EL (cell line): ENCODE data around the gene LIN54.

Experiments
- DNase-seq: peaks from one replicate; pipeline ENCODE4 v3.0.0-alpha.2; 2016

LIN54 gene

DNA sequence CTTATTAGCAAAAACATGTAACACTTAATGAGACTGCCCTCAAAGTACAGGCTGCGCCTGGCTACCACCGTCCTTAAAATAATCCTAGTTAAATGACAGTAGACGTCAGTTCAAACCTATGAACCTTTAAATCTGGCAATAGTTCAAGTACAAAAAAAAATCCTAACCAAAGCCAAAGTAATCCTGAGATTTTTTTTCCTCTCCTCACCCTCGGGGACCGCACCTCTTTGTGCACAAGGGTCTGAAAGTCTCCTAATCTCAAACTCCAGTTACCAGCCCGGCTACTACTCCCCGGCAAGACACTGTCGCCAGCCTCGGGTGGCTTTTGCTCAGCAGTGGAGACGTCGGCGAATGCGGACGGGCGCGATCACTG is 120.1 kb downstream of the LIN54 start:
- no peak for DNase-seq

DNA sequence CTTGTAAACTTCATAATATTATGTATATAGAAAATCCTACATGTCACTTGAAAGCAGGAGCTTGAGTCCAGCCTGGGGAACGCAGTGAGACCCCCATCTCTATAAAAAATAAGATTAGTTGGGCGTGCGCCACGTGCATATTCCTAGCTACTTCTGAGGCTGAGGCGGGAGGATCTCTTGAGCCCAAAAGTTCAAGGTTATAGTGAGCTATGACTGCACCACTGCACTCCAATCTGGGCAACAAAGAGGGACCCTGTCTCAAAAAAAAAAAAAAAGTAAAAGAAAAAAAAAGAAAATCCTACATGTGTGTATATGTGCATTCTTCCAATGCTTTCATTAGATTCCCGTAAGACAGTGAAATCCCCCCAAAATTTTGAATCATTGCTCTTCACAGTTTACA is 121.3 kb downstream of the LIN54 start:
- no peak for DNase-seq

DNA sequence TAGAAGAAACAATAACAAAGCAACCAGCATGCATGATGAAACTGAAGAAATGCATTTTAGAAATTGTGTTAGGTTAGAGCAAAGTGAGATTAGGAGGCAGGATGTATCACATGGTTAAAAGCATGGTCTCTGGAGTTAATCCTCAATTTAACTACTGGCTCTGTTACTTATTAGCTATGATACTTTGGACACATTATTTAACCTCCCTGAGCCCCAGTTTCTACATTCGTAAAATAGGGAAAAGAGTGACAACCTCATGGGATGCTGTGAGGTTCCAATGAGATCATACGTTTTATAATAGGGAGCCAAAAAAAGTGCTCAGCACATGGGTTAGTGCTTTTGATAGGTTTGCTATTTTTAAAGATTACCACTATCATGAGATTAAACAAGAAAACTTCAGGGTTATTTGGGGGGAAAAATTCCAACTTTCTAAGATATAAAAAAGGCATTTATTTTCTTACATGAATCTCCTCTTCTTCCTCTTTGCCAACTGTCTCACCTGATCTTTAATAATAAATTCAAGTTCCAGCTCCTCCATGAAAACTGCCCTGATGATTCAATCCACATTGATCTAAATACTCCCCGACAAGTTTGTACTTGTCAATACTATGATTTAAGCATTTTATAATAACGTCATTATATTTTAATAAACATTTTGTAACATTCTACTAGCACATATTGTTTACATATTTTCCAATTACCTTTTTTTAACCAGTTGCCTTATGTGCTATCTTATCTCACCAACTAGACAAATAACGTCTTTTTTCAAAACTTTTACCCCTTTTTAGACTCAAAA is 124.3 kb downstream of the LIN54 start:
- no peak for DNase-seq

GRCh38 chr4:82885410-82885809 is 125.2 kb downstream of the LIN54 start:
- no peak for DNase-seq
